Stimulated activated naive CD4-positive, alpha-beta T cell (primary cell): Measurements from ENCODE around the gene SIX4.
"Not testable (repeated sequence)": the region's sequence is repeated elsewhere in the genome, so short reads cannot be mapped to it uniquely, and the experiment has no call there.

Experiments
- DNase-seq, 6 experiments: peaks; one replicate each; lab custom pipeline; 2025; lab: John Stamatoyannopoulos, UW

Gene SIX4

DNA sequence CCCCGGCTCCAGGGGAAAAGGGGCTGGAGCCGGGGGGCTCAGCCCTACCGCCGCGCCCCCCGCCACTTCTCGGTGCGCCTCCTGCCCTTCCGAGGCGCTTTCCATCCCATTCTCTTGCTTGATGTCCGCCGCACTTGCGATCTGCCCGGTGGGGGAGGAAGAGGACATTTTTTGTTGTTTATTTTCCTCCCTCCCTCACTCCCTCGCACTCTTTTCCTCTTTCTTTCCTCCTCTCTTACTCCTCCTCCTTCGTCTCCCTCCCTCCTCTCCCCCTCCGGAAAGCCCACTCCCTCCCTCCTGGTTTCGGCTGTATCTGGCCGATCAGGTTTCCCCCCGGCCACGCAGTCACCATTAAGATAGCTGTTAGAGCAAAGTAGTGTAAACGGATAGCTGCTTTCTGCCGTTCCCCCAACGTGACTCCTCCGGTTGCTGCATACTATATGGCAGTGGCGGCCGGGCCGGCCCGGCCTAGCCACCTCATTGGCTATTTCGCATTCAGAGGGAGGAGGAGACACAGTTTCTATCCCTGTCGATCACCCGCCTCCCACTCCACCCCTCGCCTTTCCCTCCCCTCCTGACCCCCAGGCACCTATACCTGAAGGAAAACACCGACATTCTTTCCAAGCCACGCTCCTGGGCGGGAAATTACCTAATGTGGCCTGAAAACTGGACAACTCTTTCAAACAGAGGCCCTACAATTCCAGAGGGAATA, at the start of gene SIX4:
SIX4 (minus strand) TSS at position 445 of the 712 bp plus-strand sequence; CDS start at position 168, 277 bp downstream.
- peak in 1 of 6 experiments; percentile 17 for DNase-seq

GRCh38 chr14:60773558-60773957, 49.4 kb upstream of the SIX4 start:
- no peak for DNase-seq

DNA sequence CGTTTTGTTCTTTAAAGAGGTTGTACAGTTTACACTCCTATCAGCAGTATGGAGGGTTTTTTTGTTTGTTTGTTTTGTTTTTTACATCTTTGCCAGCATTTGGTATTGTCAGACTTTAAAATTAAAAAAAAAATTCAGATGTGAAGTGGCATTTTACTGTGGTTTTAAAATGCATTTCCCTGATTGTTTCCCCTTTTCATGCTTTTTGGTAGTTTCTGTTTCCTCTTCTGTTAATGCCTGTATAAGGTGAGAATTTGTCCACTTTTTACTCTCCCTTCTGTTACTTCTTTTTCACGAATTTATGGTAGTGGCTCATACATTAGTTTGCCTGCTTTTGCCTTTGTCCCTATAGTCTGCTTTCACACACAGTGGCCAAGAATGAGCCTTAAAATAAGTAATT, 47.0 kb upstream of the SIX4 start:
- DNase-seq = no peak

- no peak for DNase-seq
Measured at GRCh38 chr14:60768602-60769001, 44.5 kb upstream of the SIX4 start.

DNA sequence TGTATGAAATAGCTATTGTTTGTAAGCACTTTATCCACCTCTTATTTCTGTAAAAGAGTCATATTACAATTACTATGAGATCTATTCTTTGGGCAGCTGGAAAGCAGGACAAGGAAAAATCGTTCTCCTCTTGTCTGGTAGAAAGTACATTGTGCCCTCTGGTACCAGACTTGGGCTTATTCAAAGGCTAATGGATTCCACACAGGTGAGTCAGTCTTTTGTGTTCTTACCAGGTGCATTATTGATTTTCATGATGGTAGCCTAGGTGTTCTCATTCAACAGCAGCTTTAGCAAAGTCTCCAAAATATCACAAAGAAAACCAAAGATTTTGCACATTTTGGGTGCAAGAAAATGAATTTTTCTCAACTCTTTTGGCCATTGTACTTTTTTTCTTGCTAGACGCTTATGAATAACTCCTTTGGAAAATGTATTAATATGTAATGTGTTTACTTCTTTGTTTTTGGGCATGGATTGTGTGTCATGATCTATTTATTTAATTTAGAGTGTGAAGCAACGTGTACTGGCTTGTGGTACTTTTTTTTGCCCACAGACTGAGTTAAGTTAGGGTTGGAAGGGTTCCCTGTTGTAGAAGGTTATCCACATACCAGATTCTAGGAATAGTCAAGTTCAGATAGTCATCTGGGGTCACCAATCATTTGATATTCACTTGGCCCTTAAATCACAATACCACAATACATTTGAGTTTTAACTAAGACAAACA, 36.7 kb upstream of the SIX4 start:
- DNase-seq = no peak

- DNase-seq = no peak
Measured at GRCh38 chr14:60760209-60760608, 36.1 kb upstream of the SIX4 start.

DNA sequence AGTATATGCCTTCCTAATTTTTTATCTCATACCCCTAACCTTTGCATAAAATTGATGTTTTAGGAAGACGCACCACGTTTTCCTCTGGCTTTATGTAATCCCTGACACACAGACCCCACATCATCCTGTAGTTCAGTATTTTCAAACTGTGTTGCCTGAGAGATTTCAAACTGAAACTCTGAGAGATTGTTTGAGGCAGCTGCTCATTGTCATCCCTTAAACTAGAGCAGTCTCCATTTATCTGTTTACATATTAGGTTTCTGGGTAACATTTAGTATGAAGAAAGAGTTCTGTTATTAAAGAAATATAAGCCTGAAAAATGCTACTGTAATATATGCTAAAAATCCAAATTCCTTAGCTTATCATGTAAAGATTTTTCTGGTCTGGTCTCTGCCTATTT, 34.7 kb upstream of the SIX4 start:
- DNase-seq = no peak

- DNase-seq = no peak
Measured at GRCh38 chr14:60757567-60758002, 33.4 kb upstream of the SIX4 start.

DNA sequence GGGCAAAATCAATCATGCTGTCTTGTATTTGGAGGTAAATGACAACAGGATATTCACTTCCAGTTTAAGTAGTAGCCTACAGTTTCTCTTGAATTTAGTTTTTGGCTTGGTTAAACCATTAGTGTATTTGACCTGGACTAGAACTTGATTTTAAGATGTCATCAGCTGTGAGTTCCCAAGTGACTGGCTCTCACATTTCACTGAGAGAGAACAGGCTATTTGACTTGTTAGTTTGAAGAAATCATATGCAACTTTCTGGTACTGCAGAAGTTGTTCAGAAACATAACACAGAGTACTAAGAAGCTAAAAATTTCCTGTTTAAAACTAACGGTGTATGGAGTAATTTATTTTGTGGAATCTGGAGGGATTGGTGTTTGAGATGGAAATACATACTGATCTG, 32.7 kb upstream of the SIX4 start:
- DNase-seq = no peak

DNA sequence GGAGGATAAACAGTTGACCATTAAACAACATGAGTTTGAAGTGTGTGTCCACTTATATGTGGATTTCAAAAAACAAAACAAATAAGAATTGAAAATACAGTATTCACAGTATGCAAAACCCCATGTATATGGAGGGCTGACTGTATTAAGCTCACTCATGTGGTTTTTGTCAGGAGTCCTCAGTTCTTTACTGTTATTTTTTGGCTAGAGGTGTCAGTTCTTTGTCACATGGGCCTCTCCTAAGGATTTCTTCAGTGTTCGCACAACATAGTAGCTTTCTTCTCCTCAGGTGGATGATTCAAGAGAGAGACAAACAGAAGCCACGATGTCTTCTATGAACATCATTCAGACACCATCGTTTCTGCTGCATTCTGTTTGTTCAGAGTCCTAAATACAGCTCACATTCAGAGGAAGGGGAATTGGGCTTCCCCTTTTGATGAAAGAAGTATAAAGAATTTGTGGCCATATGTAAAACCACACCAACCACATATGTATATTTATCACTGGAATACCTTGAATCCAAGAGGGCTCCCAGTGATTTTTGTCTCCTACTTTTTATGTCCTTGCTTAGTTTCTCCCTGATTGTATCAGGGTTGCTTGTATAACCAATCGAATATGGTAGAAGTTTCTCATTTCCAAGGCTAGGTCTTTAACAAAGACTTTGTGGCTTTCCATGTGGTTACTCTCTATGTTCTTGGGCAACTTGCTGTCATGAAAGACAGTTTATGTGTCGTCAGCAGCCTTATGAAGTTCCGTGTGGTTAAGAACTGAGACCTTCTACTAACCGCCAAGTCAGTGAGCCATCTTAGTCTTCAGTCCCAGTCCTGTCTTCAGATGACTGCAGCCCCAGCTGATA, 29.3 kb upstream of the SIX4 start:
- peak in 5 of 6 experiments; percentile 27 to 83 (median 76) for DNase-seq

DNA sequence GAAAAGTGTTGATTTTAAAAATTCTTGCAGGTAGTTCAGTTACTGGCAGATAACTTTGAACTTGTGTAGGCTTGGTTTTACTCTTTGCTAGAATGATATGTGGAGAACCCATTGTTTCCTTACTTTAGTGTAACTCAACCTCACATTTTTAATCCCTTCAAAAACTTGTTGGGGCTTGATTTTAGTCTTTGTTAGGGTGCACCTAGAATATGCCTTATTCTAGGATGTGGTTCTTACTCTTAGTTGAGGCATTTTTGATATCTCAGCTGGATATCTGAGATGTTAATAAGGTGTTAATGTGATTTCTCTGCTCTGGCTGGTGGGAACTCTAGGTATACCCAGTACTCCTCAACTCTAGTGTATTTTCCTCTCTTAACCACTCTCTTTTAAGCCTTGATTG, 20.4 kb upstream of the SIX4 start:
- DNase-seq = no peak

DNA sequence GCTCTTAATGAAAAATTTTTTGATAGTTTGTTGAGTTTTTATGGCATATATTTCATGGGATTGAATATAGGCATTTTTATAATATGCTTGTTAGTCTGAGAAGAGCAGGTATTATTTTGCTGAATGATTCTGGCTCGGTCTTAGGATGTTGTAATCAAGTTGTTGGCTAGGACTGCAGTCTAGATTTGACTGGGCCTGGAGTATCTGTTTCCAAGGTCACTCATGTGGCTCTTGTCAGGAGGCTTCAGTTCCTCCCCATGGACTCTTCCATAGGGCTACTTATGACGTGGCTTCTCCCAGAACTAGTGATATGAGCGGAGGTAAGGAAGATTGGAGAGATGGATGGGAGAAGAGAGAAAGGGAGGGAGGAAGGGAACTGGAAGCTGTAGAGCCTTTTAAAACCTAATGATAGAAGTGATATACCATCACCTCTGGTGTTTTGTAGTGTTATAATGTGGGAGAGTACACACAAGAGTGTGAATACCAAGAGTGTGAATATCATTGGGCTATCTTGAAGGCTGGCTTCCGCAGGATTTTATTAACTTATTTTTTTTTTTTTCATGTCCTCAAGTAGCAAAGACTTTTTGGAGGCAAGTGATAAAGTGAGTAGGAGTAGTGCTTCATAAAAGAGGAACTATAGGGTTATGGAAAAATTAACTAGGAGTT, 14.8 kb upstream of the SIX4 start:
- DNase-seq = no peak

DNA sequence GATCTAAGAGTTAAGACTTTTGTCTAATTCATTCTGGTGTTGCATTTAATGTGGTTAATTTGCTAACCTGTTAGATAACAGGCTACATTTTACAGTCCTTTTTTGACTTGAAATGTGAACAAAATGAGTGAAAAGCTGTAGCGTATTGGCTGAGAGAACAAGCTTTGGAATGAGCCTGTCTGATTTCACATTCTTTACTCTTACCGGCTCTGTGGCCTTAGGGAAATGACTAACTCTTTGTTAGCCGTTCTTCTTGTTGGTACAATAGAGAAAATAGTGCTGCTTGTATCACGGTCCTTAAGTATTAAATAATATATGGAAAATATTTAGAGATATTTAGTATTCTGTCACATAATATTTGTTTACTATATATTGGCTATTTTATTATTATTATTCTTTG, 12.3 kb upstream of the SIX4 start:
- DNase-seq = no peak

DNA sequence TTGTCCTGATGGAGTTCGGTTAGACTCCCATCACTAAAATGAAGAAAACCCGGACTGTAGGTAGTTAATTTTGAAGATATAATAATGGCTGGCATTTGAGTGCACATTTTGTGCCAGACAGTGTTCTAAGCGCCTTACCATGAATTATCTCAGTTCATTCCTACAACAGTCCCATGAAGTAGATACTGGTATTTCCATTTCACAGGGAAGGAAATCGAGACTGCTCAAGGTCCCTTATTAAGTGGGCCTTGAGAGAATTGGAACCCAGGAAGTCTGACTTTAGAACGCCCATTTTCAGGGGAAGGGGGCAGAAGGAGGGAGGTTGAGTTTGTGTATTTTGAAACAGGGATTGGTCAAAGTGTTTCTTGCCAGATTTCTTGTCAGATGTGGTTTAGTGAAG, 11.3 kb upstream of the SIX4 start:
- no peak for DNase-seq

GRCh38 chr14:60734465-60735242, 10.5 kb upstream of the SIX4 start, which contains the start of gene MNAT1:
MNAT1 (plus strand) TSS chr14:60734761; CDS start chr14:60734863, 102 bp downstream.
- DNase-seq = peak; percentile 48 to 82 (median 58)

- no peak for DNase-seq
Measured at GRCh38 chr14:60732840-60733483, 8.8 kb upstream of the SIX4 start.

- DNase-seq = not testable (repeated sequence)
Measured at GRCh38 chr14:60731291-60731690, 7.1 kb upstream of the SIX4 start.

DNA sequence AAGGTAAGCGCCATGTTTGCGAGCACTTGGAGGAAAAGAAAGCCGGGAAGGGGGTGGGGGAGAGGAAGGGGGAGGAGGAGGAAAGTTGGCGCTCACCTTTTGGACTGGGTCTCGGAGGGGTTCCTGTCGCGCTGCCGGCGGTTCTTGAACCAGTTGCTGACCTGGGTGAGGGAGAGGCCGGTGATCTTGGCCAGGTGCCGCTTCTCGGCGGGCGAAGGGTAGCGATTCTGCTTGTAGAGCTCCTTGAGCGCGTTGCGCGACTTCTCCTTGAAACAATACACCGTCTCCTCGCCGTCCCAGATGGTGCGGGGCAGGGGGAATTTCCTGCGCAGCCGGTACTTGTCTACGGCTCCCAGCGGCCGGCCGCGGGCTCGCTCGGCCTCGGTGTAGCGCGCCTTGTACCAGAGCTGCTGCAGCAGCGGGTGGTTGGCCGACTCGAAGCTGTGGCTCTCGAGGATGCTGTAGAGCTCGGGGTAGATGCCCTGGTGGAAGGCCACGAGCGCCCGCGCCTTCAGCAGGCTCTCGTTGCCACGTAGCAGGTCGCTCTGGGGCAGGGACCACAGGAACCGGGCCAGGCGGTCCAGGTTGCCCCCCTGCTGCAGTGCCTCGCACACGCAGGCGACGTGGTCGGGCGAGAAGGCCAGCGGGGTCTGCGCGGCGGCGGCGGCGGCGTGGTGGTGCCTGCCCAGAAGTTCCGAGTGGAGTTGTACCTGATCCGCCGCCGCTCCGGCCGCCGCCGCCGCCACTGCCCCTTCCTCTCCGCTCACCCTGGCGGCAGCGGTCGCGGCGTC, 840 bp downstream of the SIX4 start:
- DNase-seq = peak in 3 of 6 experiments; percentile 17 to 53 (median 19)

DNA sequence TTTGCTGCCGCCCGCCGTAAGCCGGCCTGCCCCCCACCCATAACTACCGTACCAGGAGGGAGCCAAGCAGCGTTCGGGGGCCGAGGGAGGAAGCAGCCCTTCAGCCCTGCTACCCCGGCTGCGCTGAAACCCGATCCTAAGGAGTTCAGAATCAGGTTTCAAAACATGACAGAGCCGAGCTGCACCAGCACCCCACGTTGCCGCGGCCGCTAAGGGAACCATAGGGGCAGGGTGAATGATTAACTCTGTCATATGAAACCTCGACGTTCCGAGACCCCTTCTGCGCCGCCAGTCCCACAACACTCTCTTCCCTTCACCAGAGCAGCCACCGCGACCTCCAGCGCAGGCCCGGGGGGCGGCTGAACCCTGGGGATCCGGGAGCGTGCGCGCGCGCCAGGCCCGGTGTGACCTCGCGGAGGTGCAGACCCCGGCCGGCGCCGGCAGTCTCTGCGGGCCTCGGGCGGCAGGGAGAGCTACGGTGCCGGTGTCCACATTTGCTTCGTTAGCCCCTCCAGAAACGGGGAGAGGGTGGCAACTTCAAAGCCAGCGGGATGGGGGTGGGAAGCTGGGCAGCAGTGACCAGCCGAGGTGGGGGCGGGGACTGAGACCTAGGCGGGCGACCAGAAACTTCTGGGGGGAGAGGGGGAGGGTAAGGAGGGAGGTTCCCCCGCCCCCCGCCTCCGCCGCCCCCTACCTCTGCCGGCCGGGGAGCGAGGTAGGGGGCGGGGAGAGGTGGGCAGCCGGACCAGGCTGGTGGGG, 1.6 kb downstream of the SIX4 start:
- peak in 3 of 6 experiments; percentile 11 to 34 (median 19) for DNase-seq
